RPMI8226 (cell line): ENCODE data around the gene LRRC3.
"Not testable (repeated sequence)": the region's sequence is repeated elsewhere in the genome, so short reads cannot be mapped to it uniquely, and the experiment has no call there.

Experiments used
- DNase-seq: peaks from one replicate; pipeline ENCODE4 v3.0.0-alpha.2; 2015

Gene LRRC3

GRCh38 chr21:44454747-44455523 lies at the start of gene LRRC3:
TSS of gene LRRC3 (plus strand) at chr21:44455510. CDS start at chr21:44456645, 1,135 bp downstream.
- peak; percentile 92 for DNase-seq

- DNase-seq, result no peak
These were observed 49.1 kb upstream of the LRRC3 start for GRCh38 chr21:44405948-44406872.

GRCh38 chr21:44406953-44407352 lies 48.4 kb upstream of the LRRC3 start:
- DNase-seq, result no peak

GRCh38 chr21:44407493-44407892 lies 47.8 kb upstream of the LRRC3 start:
- DNase-seq, result peak; percentile 58

- no peak for DNase-seq
These were observed 47.1 kb upstream of the LRRC3 start for GRCh38 chr21:44408226-44408625.

GRCh38 chr21:44413566-44414290 lies 41.6 kb upstream of the LRRC3 start:
- no peak for DNase-seq

- DNase-seq, result no peak
These were observed 40.8 kb upstream of the LRRC3 start for GRCh38 chr21:44414291-44415072.

- no peak for DNase-seq
These were observed 40.0 kb upstream of the LRRC3 start for GRCh38 chr21:44415073-44416025.

- no peak for DNase-seq
These were observed 39.1 kb upstream of the LRRC3 start for GRCh38 chr21:44416193-44416592.

GRCh38 chr21:44417621-44418107 lies 37.6 kb upstream of the LRRC3 start:
- DNase-seq, result not testable (repeated sequence)

- DNase-seq, result no peak
These were observed 37.0 kb upstream of the LRRC3 start for GRCh38 chr21:44418108-44418875.

- DNase-seq, result no peak
These were observed 36.5 kb upstream of the LRRC3 start for GRCh38 chr21:44418876-44419230.

GRCh38 chr21:44419679-44420078 lies 35.6 kb upstream of the LRRC3 start:
- no peak for DNase-seq

GRCh38 chr21:44420416-44421205 lies 34.7 kb upstream of the LRRC3 start:
- no peak for DNase-seq

GRCh38 chr21:44421901-44422840 lies 33.1 kb upstream of the LRRC3 start:
- no peak for DNase-seq

GRCh38 chr21:44423312-44423821 lies 31.9 kb upstream of the LRRC3 start:
- DNase-seq, result peak; percentile 85

GRCh38 chr21:44423941-44424607 lies 31.2 kb upstream of the LRRC3 start:
- DNase-seq, result peak; percentile 52
